Vagina (tissue), 2 donors: ENCODE results near the gene CAMSAP2. TPM values are rescaled to one million over a fixed set of nuclear protein-coding genes. Genes with fewer than 3 reads are reported as not detected.

ENCODE experiments used
- DNase-seq, 2 donors: peaks; one replicate each; pipeline ENCODE4 v3.0.0-alpha.2; 2017; ENCODE audit errors: extremely low spot score in 2 of 2
- H3K27ac ChIP-seq: fragments of 200-600 bp; sonication (generic); one replicate; pipeline ENCODE4 v1.5.1; 2019
- H3K27me3 ChIP-seq: fragments of 200-600 bp; sonication (generic); one replicate; pipeline ENCODE4 v1.5.1; 2019
- H3K36me3 ChIP-seq, 2 donors: fragments of 200-600 bp; sonication (generic); one replicate each; pipeline ENCODE4 v1.5.1; 2017 to 2019
- H3K4me1 ChIP-seq: fragments of 200-600 bp; sonication (generic); one replicate; pipeline ENCODE4 v1.5.1; 2019
- H3K4me3 ChIP-seq, 2 donors: fragments of 200-600 bp; sonication (generic); 1 replicate in 1 of 2; 2 replicates in 1 of 2; pipeline ENCODE4 v1.5.1; 2016 to 2019
- H3K9me3 ChIP-seq: fragments of 200-600 bp; sonication (generic); one replicate; pipeline ENCODE4 v1.5.1; 2019
- CTCF ChIP-seq, 3 experiments: fragments of 450-650 bp in 2 of 3; fragments of 200-600 bp in 1 of 3; sonication (generic) in 1 of 3; IDR thresholded peaks; one replicate each; pipeline ENCODE4 v1.5.1; 2017 to 2019; ENCODE audit warnings: antibody characterized with exemption in 3 of 3, mild to moderate bottlenecking in 2 of 3, moderate library complexity in 2 of 3
- POLR2A ChIP-seq, 2 donors: fragments of 450-650 bp; IDR thresholded peaks; one replicate each; pipeline ENCODE4 v1.6.1; 2017; ENCODE audit warnings: antibody characterized with exemption in 2 of 2, mild to moderate bottlenecking in 2 of 2, moderate library complexity in 2 of 2
- POLR2AphosphoS5 ChIP-seq, 2 donors: sonication (generic); formaldehyde crosslinking; IDR thresholded peaks; one replicate each; pipeline ENCODE4 v1.9.0; 2017; ENCODE audit warnings: antibody characterized with exemption in 2 of 2, mild to moderate bottlenecking in 2 of 2, low read depth in 1 of 2; ENCODE audit not compliant: insufficient read depth in 1 of 2
- intact Hi-C: fragments of 100-400 bp; cut with DNase I; formaldehyde crosslinking; loops from one replicate; pipeline ENCODE4 v1.15.1; 2023
- total RNA-seq: library from RNA; depleted of rRNA; stranded (reverse); fragments of >200 nt; gene quantifications from one replicate; pipeline ENCODE4 v1.2.3, GENCODE V29; 2016

The CAMSAP2 gene
- total RNA-seq, 1 donor from 2014 or later = 30.0 TPM

- no peak overlapping the region for H3K4me3 ChIP-seq
These were observed 119.1 kb downstream of the CAMSAP2 start for GRCh38 chr1:200857804-200858203.

GRCh38 chr1:200861937-200862647, 123.4 kb downstream of the CAMSAP2 start:
- no peak for DNase-seq
- Histone ChIP-seq H3K27me3 (no peaks in the 10 kb centered on the region), H3K9me3 (no peaks in the 10 kb centered on the region), H3K27ac (no peak overlapping the region), H3K36me3 (peaks cover 0 to 20% of the 10 kb centered on the region in 2 donors), H3K4me3 (no peak overlapping the region), H3K4me1 (no peaks in the 10 kb centered on the region)
- TF ChIP-seq POLR2A (IDR thresholded peaks at IDR 0.05) (no peak), CTCF (IDR thresholded peaks at IDR 0.05) (no peak), POLR2AphosphoS5 (IDR thresholded peaks at IDR 0.05; ENCODE audit: insufficient read depth in 1 of 2, low read depth in 1 of 2) (no peak)
- intact Hi-C loops = no loop called here

More at GRCh38 chr1:200857804-200858203, 119.1 kb downstream of the CAMSAP2 start:
- Histone ChIP-seq H3K27ac (no peak overlapping the region), H3K27me3 (no peaks in the 10 kb centered on the region), H3K36me3 (peaks cover 0 to 52% of the 10 kb centered on the region in 2 donors), H3K4me1 (no peaks in the 10 kb centered on the region), H3K9me3 (no peaks in the 10 kb centered on the region)
- intact Hi-C loops = no loop called here
- TF ChIP-seq POLR2A (IDR thresholded peaks at IDR 0.05) (no peak), CTCF (IDR thresholded peaks at IDR 0.05) (no peak), POLR2AphosphoS5 (IDR thresholded peaks at IDR 0.05; ENCODE audit: insufficient read depth in 1 of 2, low read depth in 1 of 2) (no peak)
- DNase-seq = no peak

GRCh38 chr1:200862713-200863415, 124.2 kb downstream of the CAMSAP2 start:
- Histone ChIP-seq H3K27me3 (no peaks in the 10 kb centered on the region), H3K9me3 (no peaks in the 10 kb centered on the region), H3K4me3 (no peak overlapping the region), H3K36me3 (peaks cover 0 to 13% of the 10 kb centered on the region in 2 donors), H3K27ac (no peak overlapping the region), H3K4me1 (no peaks in the 10 kb centered on the region)
- intact Hi-C loops = no loop called here
- DNase-seq = no peak
- TF ChIP-seq POLR2AphosphoS5 (IDR thresholded peaks at IDR 0.05; ENCODE audit: insufficient read depth in 1 of 2, low read depth in 1 of 2) = no peak
- TF ChIP-seq POLR2A (IDR thresholded peaks at IDR 0.05) = no peak
- no peak for TF ChIP-seq CTCF (IDR thresholded peaks at IDR 0.05)

GRCh38 chr1:200866116-200866515, 127.4 kb downstream of the CAMSAP2 start:
- DNase-seq = no peak
- H3K36me3 ChIP-seq = peaks cover 0 to 7% of the 10 kb centered on the region in 2 donors
- H3K9me3 ChIP-seq = no peaks in the 10 kb centered on the region
- no peaks in the 10 kb centered on the region for H3K4me1 ChIP-seq
- H3K27me3 ChIP-seq = no peaks in the 10 kb centered on the region
- TF ChIP-seq POLR2AphosphoS5 (IDR thresholded peaks at IDR 0.05; ENCODE audit: insufficient read depth in 1 of 2, low read depth in 1 of 2) = no peak
- TF ChIP-seq CTCF (IDR thresholded peaks at IDR 0.05) = no peak
- TF ChIP-seq POLR2A (IDR thresholded peaks at IDR 0.05) = no peak
- intact Hi-C loops = no loop called here
- H3K4me3 ChIP-seq = no peak overlapping the region
- H3K27ac ChIP-seq = no peak overlapping the region

- Histone ChIP-seq H3K9me3 (no peaks in the 10 kb centered on the region), H3K27ac (no peak overlapping the region), H3K36me3 (peaks cover 0 to 7% of the 10 kb centered on the region in 2 donors), H3K27me3 (no peaks in the 10 kb centered on the region), H3K4me1 (no peaks in the 10 kb centered on the region), H3K4me3 (no peak overlapping the region)
- intact Hi-C loops = no loop called here
- TF ChIP-seq CTCF (IDR thresholded peaks at IDR 0.05) (no peak), POLR2A (IDR thresholded peaks at IDR 0.05) (no peak)
- DNase-seq = no peak
These were observed 127.8 kb downstream of the CAMSAP2 start for GRCh38 chr1:200866521-200866920.
